ENCODE data around the gene PRPSAP2.
"Not testable (repeated sequence)": the region's sequence is repeated elsewhere in the genome, so short reads cannot be mapped to it uniquely, and the experiment has no call there.

The PRPSAP2 gene

DNA sequence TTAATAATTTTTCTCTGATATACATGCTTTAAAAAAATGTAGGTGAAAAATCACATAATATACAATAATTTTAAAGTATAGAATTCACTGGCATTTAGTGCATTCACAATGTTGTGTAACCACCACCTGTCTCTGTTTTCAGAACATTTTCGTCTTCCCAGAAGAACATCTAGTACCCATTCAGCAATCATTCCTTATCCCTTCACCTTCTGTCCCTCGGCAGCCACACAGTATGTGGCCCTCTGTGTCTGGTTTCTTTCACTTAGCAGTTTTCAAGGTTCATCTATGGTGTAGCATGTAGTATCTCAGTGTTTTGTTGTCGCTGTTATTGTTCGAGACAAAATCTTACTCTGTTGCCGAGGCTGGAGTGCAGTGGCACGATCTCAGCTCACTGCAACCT is 33.6 kb downstream of the PRPSAP2 start:
- DNase-seq = no peak

DNA sequence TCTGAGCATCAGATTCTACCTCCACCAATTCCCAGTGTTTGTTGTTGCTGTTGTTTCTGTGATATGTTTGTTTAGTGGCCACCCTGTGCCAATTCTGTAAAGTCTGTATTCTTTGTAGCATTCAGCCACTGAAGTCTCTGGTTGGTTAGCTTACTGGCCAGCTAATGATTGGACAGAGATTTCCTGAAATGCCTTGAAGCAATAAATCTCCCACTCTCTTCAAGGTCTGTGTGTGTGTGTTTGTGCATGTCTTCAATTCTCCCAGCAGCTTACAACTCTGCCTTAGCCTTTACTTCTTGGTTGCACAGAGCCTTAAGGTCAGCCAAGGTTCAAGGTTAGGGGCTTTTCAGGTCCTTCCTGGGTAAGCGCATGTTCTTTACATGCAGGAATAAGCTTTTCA is 38.2 kb downstream of the PRPSAP2 start:
- no peak for DNase-seq

DNA sequence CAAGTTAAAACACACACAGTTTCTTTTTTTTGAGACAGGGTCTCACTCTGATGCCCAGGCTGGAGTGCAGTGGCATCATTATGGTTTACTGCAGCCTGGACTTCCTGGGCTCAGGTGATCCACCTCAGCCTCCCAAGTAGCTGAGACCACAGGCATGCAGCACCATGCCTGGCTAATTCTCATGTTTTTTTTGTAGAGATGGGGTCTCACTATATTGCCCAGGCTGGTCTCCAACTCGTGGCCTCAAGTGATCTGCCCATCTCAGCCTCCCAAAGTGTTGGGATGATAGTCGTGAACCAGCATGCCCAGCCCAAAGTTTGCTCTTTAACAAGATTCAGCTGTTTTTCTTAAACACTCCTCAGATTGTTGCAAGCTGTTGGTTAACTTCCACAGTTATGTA is 39.0 kb downstream of the PRPSAP2 start:
- no peak for DNase-seq

DNA sequence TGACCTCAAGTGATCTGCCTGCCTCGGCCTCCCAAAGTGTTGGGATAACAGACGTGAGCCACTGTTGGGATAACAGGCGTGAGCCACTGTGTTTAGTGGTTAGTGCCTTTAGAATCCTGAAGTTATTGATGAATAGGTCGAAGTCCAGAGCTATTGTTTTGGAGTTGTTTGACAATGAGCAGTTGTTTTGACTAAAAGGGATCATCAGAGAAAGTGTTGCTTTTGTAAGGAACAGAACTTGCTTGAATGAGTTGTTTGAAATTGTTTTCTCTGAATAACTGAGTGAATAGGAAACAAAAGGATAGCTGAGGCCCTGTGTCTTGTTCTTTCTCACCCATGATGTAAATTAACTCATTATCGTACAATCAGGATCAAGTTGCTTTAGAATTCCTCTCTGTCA is 46.6 kb downstream of the PRPSAP2 start:
- no peak for DNase-seq

DNA sequence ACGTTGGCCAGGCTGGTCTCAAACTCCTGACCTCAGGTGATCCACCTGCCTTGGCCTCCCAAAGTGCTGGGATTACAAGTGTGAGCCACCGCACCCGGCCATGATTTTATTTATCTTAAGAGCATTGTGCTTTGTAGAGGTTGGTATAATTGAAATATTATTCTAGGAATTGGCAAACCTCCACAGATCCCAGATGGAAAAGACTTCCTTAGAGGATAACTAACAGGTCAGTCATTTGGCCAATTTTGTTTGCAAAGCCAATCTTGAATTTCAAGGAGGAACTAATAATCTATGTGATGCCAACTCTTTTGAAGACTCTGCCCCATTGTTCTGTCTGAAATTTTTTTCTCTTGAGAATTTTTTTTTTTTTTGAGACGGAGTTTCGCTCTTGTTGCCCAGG is 47.3 kb downstream of the PRPSAP2 start:
- no peak for DNase-seq

DNA sequence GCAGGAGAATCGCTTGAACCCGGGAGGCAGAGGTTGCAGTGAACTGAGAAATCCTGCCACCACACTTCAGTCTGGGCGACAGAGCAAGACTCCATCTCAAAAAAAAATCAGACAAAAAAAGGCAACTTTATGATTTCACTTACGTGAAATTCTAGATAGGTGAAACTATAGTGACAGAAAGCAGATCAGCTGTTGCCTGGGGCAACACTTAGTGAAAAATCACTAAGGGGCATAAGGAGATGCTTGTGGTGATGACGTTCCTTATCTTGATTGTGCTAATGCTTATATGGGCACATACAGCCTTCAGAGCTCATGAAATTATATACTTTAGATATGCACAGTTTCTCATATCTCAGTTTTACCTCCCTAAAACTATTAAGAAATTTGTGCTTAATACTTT is 52.4 kb downstream of the PRPSAP2 start:
- no peak for DNase-seq

DNA sequence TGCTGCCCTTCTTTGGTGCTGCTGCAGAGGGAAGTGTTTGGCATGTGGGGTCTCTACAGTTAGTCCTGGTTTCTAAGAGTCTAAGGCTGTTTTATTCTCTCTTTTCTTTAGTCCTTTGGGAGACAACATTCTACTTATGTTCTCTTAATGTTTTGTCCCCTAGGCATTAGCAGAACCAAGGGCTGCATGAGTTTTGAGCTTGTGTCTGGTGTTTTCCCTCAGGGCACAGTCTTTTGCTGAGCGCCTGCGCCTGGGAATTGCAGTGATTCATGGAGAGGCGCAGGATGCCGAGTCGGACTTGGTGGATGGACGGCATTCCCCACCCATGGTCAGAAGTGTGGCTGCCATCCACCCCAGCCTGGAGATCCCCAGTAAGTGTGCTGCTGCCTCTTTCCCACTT is 53.0 kb downstream of the PRPSAP2 start:
- DNase-seq = no peak

DNA sequence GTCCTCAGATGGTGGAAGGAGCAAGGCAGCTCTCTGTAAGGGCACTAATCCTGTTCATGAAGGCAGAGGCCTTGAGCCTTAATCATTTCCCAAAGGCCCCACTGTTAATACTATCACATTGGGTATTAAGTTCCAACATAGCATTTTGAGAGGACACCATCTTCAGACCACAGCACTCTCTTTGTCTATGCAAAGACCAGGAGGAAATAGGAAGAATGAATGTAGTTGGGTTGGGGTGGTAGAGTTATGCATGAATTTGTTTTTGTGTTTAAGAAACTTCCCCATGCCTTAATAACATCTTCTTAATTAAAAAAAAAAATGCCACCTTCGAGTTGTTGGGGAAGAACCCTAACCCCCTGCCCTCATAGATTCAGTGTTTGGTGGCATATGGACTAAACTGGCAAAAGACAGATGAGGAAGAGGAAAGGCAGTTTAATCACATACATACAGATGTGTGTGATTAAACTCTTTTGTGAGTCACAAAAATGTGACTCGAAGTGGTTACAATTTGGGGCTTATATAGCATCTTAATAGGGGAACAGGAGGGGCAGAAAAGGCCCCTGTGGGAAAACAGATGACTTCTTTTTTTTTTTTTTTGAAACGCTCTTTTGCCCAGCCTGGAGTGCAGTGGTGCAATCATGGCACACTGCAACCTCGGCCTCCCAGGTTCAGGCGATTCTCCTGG is 59.0 kb downstream of the PRPSAP2 start:
- no peak for DNase-seq

DNA sequence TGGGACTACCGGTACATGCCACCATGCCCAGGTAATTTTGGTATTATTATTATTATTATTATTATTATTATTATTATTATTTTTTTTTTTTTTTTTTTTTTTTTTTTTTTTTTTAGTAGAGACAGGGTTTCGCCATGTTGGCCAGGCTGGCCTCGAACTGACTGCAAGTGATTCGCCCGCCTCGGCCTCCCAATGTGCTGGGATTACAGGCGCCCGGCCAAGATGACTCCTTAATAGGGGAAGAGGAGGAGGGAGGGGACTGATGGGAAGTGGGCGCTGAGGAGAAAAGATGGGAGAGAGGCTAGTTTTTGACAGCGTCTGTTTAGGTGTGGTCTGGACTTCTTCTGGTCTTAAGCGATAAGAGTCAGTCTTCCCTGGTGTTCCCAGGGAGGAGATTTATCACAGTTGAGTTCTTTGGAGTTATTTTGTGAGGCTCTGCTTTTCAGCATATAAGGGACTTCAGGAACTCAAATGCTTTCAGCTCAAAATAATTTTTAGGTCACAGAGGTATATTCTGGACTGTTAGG is 59.6 kb downstream of the PRPSAP2 start:
- no peak for DNase-seq

DNA sequence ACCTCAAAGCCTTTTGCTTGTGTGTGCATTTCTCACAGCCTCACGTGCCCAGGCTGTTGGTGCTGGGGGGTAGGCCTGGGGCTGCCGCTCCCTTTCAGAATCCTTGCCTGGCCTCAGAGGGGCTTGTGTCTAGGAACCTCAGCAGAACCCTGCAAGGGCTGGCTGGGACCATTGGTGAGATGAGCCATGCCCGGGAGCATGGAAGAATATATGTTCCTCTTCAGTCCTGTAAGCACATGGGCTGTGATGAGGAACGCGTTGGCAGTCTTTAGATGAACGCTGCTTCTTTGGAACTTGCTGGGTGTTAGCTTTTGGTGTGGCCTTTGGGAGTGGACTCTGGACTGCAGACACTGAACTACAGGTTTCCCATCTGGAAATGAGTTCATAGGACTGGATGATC is 62.0 kb downstream of the PRPSAP2 start:
- DNase-seq = no peak

DNA sequence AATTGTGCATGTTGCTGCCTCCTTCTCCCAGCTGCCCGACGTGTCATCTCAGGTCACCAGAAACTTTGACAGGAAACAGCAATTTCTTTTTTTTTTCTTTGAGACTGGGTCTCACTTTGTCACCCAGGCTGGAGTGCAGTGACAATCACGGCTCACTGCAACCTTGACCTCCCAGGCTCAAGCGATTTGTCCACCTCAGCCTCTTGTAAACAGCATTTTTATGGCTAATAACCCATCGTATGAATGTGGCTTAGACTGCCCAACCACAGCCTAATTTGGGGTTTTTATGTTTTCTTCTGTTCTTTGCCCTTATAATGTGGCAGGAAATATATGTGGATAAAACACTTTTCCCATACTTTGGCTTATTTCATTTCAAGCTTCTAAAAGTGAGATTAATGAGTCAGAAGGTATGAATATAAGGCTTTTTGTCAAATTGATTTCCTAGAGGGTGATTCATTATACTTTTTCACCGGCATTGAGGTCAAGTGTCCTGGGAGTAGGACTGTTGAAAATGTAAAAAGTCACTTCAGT is 63.0 kb downstream of the PRPSAP2 start:
- DNase-seq = peak; percentile 56

DNA sequence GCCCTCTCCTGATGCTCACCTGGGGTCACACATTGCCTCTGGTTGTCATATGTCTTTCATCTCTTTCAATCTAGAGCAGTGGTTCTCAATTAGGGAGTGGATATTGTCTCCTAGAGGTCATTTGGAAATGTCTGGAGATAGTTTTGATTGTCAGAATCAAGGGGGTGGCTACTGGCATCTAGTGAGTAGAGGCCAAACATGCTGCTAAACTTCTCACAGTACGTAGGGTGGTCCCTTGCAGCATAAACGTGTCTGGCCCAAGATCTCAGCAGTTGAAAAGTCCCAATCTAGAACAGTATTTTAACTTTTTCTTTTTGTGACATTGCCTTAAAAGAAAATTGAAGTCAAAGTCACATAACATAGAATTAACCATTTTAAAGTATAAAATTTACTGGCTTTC is 63.6 kb downstream of the PRPSAP2 start:
- no peak for DNase-seq

DNA sequence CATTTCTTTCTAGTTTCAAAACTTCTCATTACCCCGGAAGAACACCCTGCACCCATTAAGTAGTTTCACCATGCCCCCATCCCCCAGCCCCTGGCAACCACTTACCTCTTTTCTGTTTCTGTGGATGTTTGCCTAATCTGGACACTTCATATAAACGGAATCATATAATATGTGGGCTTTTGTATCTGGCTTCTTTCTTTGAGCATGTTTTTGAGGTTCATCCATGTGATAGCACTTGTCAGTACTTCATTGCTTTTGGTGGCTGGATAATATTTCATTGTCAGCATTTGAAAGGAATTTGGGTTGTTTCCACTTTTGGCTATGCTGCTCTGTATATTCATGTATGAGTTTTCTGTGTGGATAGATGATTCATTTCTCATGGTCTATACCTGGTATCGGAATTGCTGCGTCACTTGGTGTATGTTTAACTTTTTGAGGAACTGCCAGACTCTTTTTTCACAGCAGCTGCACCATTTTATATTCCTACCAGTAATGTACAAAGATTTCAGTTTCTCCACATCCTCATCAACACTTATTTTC is 64.1 kb downstream of the PRPSAP2 start:
- DNase-seq = peak; percentile 83

DNA sequence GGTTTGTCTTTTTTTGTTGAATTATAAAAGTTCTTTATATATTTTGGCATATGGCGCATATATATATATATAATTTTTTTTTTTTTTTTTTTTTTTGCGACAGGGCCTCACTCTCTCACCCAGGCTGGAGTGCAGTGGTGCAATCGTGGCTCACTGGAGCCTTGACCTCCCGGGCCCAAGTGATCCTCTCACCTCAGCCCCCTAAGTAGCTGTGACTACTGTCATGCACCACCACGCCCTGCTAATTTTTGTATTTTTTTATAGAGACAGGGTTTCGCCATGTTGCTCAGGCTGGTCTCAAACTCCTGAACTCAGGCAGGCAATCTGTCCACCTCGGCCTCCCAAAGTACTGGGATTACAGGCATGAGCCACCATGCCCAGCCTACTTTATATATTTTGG is 64.7 kb downstream of the PRPSAP2 start:
- not testable (repeated sequence) for DNase-seq

DNA sequence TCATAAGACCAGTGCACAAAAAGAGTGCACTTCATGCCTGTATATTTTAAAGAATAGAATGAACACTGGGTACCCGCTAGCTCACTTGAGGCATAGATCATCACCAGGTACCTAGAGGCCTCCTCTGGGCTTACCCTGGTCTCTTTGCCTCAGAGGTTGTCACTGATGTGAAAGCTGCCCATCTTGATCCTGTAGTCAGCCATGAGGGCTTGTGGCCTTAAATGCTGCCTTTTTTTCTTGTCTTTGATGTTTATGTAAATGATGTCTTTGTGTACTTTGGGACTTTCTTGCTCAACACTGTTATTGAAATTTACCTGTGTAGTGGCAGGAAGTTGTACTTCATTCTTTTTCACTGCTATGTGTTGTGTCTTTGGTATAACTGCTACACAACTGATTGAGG is 67.3 kb downstream of the PRPSAP2 start:
- peak; percentile 7 for DNase-seq

DNA sequence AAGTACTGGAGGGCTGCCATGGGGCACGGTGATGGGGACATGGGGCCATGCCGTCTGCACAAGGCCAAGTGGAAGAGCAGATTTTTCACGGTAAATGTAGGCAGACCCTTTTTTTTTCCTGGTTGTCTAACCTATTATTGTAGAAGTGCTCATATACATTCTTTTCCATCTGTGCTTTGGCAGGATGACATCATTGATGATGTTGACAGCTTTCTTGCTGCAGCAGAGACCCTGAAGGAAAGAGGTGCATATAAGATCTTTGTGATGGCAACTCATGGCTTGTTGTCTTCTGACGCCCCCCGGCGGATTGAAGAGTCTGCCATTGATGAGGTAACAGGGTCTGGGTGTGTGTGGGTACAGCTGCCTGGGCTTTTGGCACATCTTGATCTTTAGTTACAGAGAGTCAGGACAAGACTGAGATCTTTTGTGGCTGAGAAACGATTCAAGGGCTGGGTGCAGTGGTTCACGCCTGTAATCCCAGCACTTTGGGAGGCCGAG is 70.7 kb downstream of the PRPSAP2 start:
- DNase-seq = no peak

DNA sequence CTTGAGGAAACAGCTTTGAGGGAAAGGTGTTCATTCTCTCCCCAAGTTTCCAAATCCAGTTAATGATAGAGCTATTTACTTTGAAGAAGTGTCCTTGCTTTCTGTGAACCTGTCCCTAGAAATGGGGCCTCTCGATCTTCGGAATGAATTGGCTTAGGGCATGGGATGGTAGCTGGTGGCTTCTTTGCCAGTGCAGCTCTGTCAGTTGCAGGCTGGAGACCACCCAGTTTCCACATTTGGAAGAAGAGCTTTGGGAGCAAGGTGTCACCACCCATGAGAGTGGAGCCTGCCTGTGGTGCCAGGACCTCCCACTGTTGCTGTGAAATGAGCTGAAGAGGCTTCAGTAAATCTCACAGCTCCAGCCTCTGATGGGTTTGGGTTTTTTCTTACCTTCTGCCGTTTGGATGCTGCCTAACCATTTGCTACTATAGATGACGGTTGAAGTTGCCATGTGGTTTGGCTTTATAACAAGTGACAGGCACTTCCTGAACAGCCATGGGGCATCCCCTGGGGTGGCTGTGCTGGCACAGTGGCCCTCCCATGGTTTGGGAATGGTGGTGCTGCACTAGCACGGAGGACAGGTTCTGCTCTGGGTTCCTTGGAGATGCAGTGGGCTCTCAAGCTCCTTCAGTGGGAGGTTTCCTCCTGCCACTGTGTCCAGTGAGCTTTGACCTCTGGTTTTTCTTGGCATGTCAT is 74.6 kb downstream of the PRPSAP2 start:
- DNase-seq = peak; percentile 26

DNA sequence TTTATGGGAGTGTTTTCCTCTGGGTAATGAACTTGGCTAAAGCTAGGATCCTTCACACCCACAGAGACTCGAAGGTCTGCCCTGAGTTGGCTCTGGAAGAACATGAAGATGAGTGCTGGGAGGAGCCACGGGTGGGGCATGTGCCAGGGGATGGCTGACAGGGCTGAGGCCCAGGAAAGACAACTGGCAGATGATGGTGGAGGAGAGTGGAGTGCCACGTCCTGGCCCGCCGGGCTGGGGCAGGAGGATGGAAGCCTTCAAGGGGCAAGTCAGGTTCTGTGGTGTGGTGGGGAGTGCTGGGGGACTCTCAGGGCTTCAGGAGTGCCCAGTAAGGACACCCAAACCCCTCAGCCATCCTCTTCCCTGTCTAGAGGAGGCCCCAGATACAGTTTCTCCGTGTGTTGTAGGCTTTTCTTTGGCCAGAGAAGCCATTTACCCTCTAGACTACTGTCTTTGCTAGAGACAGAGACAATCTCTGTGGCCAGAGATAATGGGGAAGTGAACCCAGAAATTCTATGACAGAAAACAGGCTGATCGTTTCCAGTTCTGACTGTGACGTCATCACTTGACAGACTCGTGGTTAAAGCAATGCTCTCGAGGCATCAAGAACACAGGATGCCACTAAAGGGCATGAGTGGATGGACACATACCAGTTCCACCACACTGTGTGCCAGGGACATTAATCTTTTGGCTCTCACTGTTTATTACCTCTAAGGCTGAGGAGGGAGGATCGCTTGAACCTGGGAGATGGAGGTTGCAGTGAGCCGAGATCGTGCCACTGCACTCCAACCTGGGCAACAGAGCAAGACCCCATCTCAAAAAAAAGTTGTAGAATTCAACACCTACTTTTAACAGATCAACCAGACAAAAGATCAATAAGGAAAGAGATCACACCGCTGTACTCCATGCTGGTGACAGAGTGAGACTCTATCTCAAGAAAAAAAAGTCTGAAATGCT is 75.4 kb downstream of the PRPSAP2 start:
- peak; percentile 53 for DNase-seq

DNA sequence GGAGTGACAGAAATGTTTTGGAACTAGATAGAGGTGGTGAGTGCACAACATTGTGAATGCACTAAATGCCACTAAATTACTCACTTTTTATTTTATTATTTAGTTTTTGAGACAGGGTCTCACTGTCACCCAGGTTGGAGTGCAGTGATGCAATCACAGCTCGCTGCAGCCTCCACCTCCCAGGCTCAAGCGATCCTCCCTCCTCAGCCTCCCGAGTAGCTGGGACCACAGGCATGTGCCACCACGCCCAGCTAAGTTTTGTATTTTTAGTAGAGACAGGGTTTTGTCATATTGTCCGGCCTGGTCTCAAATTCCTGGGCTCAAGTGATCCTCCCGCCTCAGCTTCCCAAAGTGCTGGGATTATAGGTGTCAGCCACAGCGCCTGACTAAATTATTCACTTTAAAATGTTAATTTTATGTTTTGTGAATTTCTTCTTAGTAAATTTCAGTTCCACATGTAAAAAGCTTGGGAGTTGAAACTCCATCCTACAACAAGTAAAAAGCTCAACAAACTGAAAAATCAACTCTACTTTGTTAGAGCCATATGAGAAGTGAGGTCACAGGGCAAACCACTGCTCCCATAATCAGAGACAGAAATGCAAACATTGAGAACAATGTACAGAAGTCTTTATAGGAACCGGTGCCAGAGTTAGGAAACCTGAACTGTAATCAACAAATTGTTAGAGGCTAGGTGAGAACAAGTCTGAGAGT is 80.2 kb downstream of the PRPSAP2 start:
- no peak for DNase-seq

DNA sequence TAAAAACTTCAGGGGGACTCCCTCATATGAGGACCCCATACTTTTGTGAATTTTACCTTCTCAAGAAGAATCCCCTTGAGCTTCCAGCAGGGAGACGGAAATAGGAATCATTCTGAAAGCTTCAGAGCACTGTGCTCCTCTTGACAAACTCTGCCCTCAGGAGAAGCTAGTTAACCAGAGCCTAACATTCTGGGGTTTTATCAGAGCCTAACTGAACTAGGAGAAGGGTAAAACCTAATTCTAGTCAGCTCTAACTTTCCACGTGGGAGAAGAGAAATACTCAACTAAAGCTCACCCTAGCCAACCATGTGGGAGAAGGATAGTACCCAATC is 80.7 kb downstream of the PRPSAP2 start:
- no peak for DNase-seq

DNA sequence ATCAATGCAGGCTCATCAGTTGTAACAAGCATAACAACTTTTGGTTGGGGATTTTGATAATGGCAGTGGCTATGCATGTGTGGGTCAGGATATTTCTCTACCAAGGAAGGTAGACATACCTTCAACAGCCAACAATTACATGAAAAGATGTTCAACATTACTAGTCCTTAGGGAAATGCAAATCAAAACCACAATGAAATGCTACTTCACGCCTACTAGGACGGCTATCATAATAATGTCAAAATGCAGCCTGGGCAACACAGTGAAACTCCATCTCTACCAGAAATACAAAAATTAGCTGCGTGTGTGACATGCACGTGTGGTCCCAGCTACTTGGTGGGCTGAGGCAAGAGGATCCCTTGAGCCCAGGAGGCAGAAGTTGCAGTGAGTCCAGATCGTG is 86.7 kb downstream of the PRPSAP2 start:
- DNase-seq = no peak

DNA sequence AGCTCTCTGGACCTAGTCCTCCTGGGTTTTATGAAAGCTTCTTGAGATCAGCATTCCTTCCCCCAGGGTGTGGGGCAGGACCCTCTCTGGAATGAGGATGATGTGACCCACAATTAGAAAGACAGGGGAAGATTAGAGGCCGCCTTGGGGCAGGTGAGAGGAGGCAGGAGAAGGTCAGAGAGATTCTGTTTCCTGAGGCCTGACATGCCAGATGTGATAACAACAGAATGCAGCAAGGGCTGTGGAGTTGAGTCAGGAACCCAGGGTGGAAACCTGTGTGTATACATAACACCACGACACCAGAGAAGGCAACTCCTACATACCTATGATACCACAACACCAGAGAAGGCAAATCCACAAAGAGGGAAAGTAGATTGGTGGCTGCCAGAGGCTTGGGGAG is 88.6 kb downstream of the PRPSAP2 start:
- DNase-seq = no peak
